Upper lobe of right lung (tissue), 1 donor: ENCODE results near the gene RANBP2. TPM values are rescaled to one million over a fixed set of nuclear protein-coding genes. Genes with fewer than 3 reads are reported as not detected.

ENCODE experiments used
- ATAC-seq: fragments of 200-7000 bp; cut with Tn5 transposase; one replicate; pipeline ENCODE4 v1.9.1; 2020; ENCODE audit warnings: mild to moderate bottlenecking, moderate library complexity
- DNase-seq: peaks from one replicate; pipeline ENCODE4 v3.0.0-alpha.2; 2020
- H3K27ac ChIP-seq: fragments of 200-600 bp; one replicate; pipeline ENCODE4 v1.8.0; 2022
- H3K27me3 ChIP-seq: fragments of 200-600 bp; one replicate; pipeline ENCODE4 v1.8.0; 2022; ENCODE audit warnings: mild to moderate bottlenecking
- H3K36me3 ChIP-seq: fragments of 200-600 bp; one replicate; pipeline ENCODE4 v1.8.0; 2022
- H3K4me1 ChIP-seq: fragments of 200-600 bp; one replicate; pipeline ENCODE4 v1.8.0; 2022
- H3K4me3 ChIP-seq: fragments of 200-600 bp; one replicate; pipeline ENCODE4 v1.8.0; 2022; ENCODE audit warnings: mild to moderate bottlenecking
- H3K9me3 ChIP-seq: fragments of 200-600 bp; one replicate; pipeline ENCODE4 v1.8.0; 2022
- intact Hi-C: fragments of 100-400 bp; cut with DNase I; formaldehyde crosslinking; loops from one replicate; pipeline ENCODE4 v1.11.0; 2022
- total RNA-seq: library from RNA; stranded (reverse); fragmentation: NEBNext Ultra II Directional; extraction: Animal tissue kit (Norgen Biotek cat#: 25700); gene quantifications from one replicate; pipeline ENCODE4 v1.2.1, GENCODE V29; 2021
- TF ChIP-seq, protein P1 (sequence below): fragments of 200-600 bp; IDR thresholded peaks from one replicate; pipeline ENCODE4 v1.8.0; 2022; ENCODE audit warnings: antibody characterized with exemption
- donor health status: DM: no; HTN: yes; CAD: no; lungs with severe emphysema.

Gene RANBP2
- total RNA-seq, 1 donor from 2014 or later = 77.0 TPM

DNA sequence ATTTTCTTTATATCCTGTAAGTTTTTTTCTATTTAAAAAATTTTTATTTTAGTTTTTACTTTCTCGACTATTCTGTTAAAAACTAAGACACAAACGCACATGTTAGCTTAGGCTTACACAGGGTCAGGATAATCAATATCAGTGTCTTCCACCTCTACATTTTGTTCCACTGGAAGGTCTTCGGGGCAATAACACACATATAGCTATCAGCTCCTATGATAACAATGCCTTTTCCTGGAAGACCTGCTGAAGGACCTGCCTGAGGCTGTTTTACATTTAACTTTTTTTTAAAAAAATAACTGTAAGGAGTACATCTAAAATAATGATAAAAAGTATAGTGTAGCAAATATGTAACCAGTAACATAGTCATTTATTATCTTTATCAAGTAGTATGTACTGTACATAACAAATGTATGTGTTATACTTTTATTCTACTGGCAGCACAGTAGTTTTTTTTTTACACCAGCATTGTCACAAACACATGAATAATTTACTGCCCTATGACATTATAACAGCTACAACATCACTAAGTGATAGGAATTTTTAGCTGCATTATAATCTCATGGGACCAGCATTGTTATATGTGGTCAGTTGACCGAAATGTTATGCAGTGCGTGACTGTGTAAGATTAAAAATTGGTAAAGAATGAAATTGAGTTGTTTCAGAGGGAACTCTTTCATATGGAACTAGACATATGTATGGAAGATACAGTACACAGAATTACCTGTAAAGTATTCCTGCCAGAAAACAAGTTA lies 105.2 kb downstream of the RANBP2 start:
- no peak for ATAC-seq

DNA sequence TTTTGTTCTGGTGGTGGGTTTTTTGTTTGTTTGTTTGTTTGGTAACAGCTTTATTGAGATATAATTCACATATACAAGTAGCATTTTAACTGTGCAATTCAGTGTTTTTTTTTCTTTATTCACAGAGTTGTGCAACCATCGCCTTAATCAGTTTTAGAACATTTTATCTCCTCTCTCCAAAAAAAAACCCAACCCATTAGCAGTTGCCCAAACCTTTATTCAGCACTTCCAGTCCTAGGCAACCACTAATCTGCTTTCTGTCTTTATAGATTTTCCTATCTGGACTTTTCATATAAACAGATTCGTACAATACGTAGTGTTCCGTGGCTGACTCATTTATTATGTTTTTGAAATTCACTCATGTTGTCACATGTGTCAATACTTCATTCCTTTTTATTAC lies 106.0 kb downstream of the RANBP2 start:
- TF ChIP-seq, protein P1, sequence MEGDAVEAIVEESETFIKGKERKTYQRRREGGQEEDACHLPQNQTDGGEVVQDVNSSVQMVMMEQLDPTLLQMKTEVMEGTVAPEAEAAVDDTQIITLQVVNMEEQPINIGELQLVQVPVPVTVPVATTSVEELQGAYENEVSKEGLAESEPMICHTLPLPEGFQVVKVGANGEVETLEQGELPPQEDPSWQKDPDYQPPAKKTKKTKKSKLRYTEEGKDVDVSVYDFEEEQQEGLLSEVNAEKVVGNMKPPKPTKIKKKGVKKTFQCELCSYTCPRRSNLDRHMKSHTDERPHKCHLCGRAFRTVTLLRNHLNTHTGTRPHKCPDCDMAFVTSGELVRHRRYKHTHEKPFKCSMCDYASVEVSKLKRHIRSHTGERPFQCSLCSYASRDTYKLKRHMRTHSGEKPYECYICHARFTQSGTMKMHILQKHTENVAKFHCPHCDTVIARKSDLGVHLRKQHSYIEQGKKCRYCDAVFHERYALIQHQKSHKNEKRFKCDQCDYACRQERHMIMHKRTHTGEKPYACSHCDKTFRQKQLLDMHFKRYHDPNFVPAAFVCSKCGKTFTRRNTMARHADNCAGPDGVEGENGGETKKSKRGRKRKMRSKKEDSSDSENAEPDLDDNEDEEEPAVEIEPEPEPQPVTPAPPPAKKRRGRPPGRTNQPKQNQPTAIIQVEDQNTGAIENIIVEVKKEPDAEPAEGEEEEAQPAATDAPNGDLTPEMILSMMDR = no peak
- ATAC-seq (no peak), DNase-seq (no peak)
- no peaks in the 10 kb centered on the region for H3K27me3 ChIP-seq
- no peaks in the 10 kb centered on the region for H3K36me3 ChIP-seq
- no peak overlapping the region for H3K27ac ChIP-seq
- H3K4me1 ChIP-seq = no peaks in the 10 kb centered on the region
- intact Hi-C loops = no loop called here
- H3K9me3 ChIP-seq = no peaks in the 10 kb centered on the region
- H3K4me3 ChIP-seq = no peak overlapping the region

More for the DNA sequence above, 105.2 kb downstream of the RANBP2 start:
- intact Hi-C loops = no loop called here
- H3K4me1 ChIP-seq = no peaks in the 10 kb centered on the region
- no peak for DNase-seq
- no peak overlapping the region for H3K4me3 ChIP-seq
- H3K9me3 ChIP-seq = no peaks in the 10 kb centered on the region
- no peaks in the 10 kb centered on the region for H3K27me3 ChIP-seq
- TF ChIP-seq, protein P1 = no peak
- no peak overlapping the region for H3K27ac ChIP-seq
- H3K36me3 ChIP-seq = no peaks in the 10 kb centered on the region

DNA sequence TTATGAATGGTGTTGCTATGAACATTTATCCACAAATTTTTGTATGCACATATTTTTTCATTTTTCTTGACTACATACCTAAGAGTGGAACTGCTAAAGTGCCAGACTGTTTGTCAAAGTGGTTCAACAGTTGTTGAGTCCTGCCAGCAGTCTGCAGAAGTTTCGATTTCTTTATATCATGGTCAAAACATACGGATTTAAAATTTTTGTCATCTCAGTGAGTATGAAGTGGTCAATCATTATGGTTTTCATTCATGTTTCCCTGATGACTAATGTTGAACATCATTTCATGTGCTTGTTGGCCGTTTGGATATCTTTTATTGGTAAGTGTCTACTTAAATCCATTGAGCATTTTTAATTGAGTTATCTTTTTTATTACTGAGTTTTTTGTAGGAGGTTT lies 106.5 kb downstream of the RANBP2 start:
- no peak overlapping the region for H3K4me3 ChIP-seq
- no peaks in the 10 kb centered on the region for H3K4me1 ChIP-seq
- intact Hi-C loops = no loop called here
- TF ChIP-seq, protein P1 = no peak
- H3K36me3 ChIP-seq = no peaks in the 10 kb centered on the region
- H3K27me3 ChIP-seq = no peaks in the 10 kb centered on the region
- no peak for DNase-seq
- no peaks in the 10 kb centered on the region for H3K9me3 ChIP-seq
- no peak for ATAC-seq
- H3K27ac ChIP-seq = no peak overlapping the region

DNA sequence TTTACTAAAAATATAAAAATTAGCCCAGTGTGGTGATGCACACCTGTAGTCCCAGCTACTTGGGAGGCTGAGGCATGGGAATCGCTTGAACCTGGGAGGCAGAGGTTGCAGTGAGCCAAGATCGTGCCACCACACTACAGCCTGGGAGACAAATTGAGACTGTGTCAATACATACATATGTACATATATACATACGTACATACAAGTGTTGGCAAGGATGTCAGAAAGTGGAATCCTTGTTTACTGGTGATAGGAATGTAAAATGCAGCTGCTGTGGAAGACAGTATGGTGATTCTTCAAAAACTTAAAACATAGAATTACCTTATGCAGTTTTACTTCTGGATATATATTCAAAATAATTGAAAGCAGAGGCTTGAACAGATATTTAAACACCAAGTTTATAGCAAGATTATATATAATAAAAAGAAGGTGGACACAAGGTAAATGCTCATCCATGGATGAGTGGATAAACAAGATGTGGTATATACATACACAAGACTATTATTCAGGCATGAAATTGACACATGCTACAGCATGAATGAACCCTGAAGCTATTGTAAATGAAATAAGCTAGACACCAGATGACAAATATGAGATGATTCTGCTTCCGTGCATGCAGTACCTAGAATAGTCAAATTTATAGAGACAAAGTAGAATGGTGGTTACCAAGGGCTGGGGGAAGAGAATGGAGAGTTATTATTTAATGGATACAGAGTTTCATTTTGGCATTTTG lies 110.5 kb downstream of the RANBP2 start:
- TF ChIP-seq, protein P1 = no peak
- DNase-seq (no peak), ATAC-seq (no peak)
- H3K27ac ChIP-seq = no peak overlapping the region
- no peaks in the 10 kb centered on the region for H3K9me3 ChIP-seq
- H3K4me1 ChIP-seq = no peaks in the 10 kb centered on the region
- intact Hi-C loops = no loop called here
- no peaks in the 10 kb centered on the region for H3K36me3 ChIP-seq
- no peaks in the 10 kb centered on the region for H3K27me3 ChIP-seq
- no peak overlapping the region for H3K4me3 ChIP-seq

DNA sequence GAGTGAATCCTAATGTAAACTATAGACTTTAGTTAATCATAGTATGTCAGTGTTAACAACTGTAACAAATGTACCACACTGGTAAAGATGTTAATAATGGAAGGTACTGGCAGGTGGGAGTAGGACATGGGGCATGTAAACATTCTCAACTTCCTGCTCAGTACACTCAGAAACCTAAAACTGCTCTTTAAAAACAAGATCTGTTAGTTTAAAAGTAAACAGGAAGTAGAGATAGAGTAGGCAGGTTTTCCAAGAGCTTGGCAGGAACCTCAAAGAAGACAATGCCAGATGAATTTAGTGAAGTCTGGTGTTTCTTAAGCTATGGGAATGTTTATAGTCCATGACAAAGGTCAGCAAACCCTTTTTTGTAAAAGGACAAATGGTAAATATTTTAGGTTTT lies 113.9 kb downstream of the RANBP2 start:
- no peak for DNase-seq
- no peaks in the 10 kb centered on the region for H3K4me1 ChIP-seq

More for the DNA sequence above, 113.9 kb downstream of the RANBP2 start:
- H3K27ac ChIP-seq = no peak overlapping the region
- no peaks in the 10 kb centered on the region for H3K27me3 ChIP-seq
- no peak overlapping the region for H3K4me3 ChIP-seq
- no peaks in the 10 kb centered on the region for H3K36me3 ChIP-seq
- no peaks in the 10 kb centered on the region for H3K9me3 ChIP-seq
- TF ChIP-seq, protein P1 = no peak
- no peak for ATAC-seq
- intact Hi-C loops = no loop called here
